WTC11 (cell line): ENCODE measurements around the gene MGAT5B. TPM values are rescaled to one million over a fixed set of nuclear protein-coding genes. Genes with fewer than 3 reads are reported as not detected.

Experiments
- ATAC-seq: fragments of 200-7000 bp; cut with Tn5 transposase; 2 replicates; pipeline ENCODE4 v1.10.0; 2021; ENCODE audit warnings: mild to moderate bottlenecking, moderate library complexity
- CTCF ChIA-PET: fragments of 300-600 bp; sonication (Branson Sonifier 250); formaldehyde crosslinking; loops from one replicate; lab custom pipeline; 2021; ENCODE audit warnings: antibody characterized with exemption; lab: Charles Lee
- POLR2A ChIA-PET: fragments of 350-600 bp; sonication (Branson Sonifier 250); formaldehyde crosslinking; loops from one replicate; lab custom pipeline; 2021; ENCODE audit warnings: antibody characterized with exemption; lab: Charles Lee
- DNase-seq: peaks from one replicate; pipeline ENCODE4 v3.0.0; 2021; ENCODE audit warnings: low spot score
- H3K27ac Mint-ChIP-seq: 2 replicates; pipeline ENCODE4 v1.8.0; 2021; ENCODE audit warnings: mixed read lengths
- H3K27me3 Mint-ChIP-seq: 2 replicates; pipeline ENCODE4 v1.8.0; 2021; ENCODE audit warnings: low read depth, mild to moderate bottlenecking, moderate library complexity, mixed read lengths
- H3K36me3 Mint-ChIP-seq: 2 replicates; pipeline ENCODE4 v1.8.0; 2021; ENCODE audit warnings: mixed read lengths
- H3K4me1 Mint-ChIP-seq: 2 replicates; pipeline ENCODE4 v1.8.0; 2022; ENCODE audit warnings: mixed read lengths
- H3K4me3 Mint-ChIP-seq: 2 replicates; pipeline ENCODE4 v1.8.0; 2021; ENCODE audit warnings: mild to moderate bottlenecking, moderate library complexity, mixed read lengths
- H3K9me3 Mint-ChIP-seq: 2 replicates; pipeline ENCODE4 v1.8.0; 2021; ENCODE audit warnings: mixed read lengths
- ETV6 ChIP-seq: sonication (generic); formaldehyde crosslinking; IDR thresholded peaks from 2 replicates; pipeline ENCODE4 v1.8.1; 2022; ENCODE audit warnings: mild to moderate bottlenecking, missing genetic modification reagents
- FOXJ3 ChIP-seq: sonication (generic); formaldehyde crosslinking; IDR thresholded peaks from 2 replicates; pipeline ENCODE4 v1.9.0; 2021; ENCODE audit warnings: missing genetic modification reagents, mild to moderate bottlenecking, borderline replicate concordance
- GABPB1 ChIP-seq: sonication (generic); formaldehyde crosslinking; IDR thresholded peaks from 2 replicates; pipeline ENCODE4 v1.8.1; 2023; ENCODE audit warnings: mild to moderate bottlenecking, missing genetic modification reagents
- NFYB ChIP-seq: sonication (generic); formaldehyde crosslinking; conservative IDR thresholded peaks from 2 replicates; pipeline ENCODE4 v1.8.0; 2022; ENCODE audit warnings: low read depth, missing genetic modification reagents
- RELA ChIP-seq: sonication (generic); formaldehyde crosslinking; IDR thresholded peaks from 2 replicates; pipeline ENCODE4 v1.8.1; 2022; ENCODE audit warnings: missing genetic modification reagents, mild to moderate bottlenecking, borderline replicate concordance
- RORB ChIP-seq: fragments of 250-450 bp; sonication (Bioruptor Pico); IDR thresholded peaks from 2 replicates; pipeline ENCODE4 v1.9.0; 2021; ENCODE audit warnings: mild to moderate bottlenecking
- SMAD3 ChIP-seq: sonication (generic); formaldehyde crosslinking; IDR thresholded peaks from 2 replicates; pipeline ENCODE4 v1.8.0; 2022; ENCODE audit warnings: missing genetic modification reagents, mild to moderate bottlenecking, borderline replicate concordance
- ZBTB21 ChIP-seq: sonication (generic); formaldehyde crosslinking; IDR thresholded peaks from 2 replicates; pipeline ENCODE4 v1.8.1; 2023; ENCODE audit warnings: mild to moderate bottlenecking, missing genetic modification reagents, borderline replicate concordance
- ZNF121 ChIP-seq: sonication (generic); formaldehyde crosslinking; IDR thresholded peaks from 2 replicates; pipeline ENCODE4 v1.8.0; 2023; ENCODE audit warnings: missing genetic modification reagents
- ZNF138 ChIP-seq: sonication (generic); formaldehyde crosslinking; conservative IDR thresholded peaks from 2 replicates; pipeline ENCODE4 v1.8.1; 2022; ENCODE audit warnings: mild to moderate bottlenecking, moderate library complexity, missing genetic modification reagents
- ZNF219 ChIP-seq: sonication (generic); formaldehyde crosslinking; IDR thresholded peaks from 2 replicates; pipeline ENCODE4 v1.8.0; 2023; ENCODE audit warnings: missing genetic modification reagents, mild to moderate bottlenecking, borderline replicate concordance
- ZNF317 ChIP-seq: sonication (generic); formaldehyde crosslinking; IDR thresholded peaks from 2 replicates; pipeline ENCODE4 v1.8.1; 2023; ENCODE audit warnings: low read depth, mild to moderate bottlenecking, moderate library complexity, missing genetic modification reagents, borderline replicate concordance
- ZNF416 ChIP-seq: fragments of 250-450 bp; sonication (Bioruptor Pico); IDR thresholded peaks from 2 replicates; pipeline ENCODE4 v1.9.0; 2021; ENCODE audit warnings: mild to moderate bottlenecking, inconsistent platforms
- total RNA-seq: library from RNA; stranded (reverse); gene quantifications from 3 replicates; pipeline ENCODE4 v1.2.3, GENCODE V29; 2021
- TF ChIP-seq, protein P1 (sequence below): sonication (generic); formaldehyde crosslinking; IDR thresholded peaks from 2 replicates; pipeline ENCODE4 v1.8.0; 2022; ENCODE audit warnings: missing genetic modification reagents
- TF ChIP-seq, protein P2 (sequence below): sonication (generic); formaldehyde crosslinking; IDR thresholded peaks from 2 replicates; pipeline ENCODE4 v1.8.0; 2023; ENCODE audit warnings: missing genetic modification reagents
- TF ChIP-seq, protein P3 (sequence below): fragments of 250-450 bp; sonication (Bioruptor Pico); IDR thresholded peaks from 2 replicates; pipeline ENCODE4 v1.9.0; 2021; ENCODE audit warnings: moderate library complexity, mild to moderate bottlenecking, inconsistent platforms, borderline replicate concordance
- TF ChIP-seq, protein P4 (sequence below): sonication (generic); formaldehyde crosslinking; IDR thresholded peaks from 2 replicates; pipeline ENCODE4 v1.8.1; 2023; ENCODE audit warnings: mild to moderate bottlenecking, missing genetic modification reagents, moderate library complexity
- TF ChIP-seq, protein P5 (sequence below): sonication (generic); formaldehyde crosslinking; IDR thresholded peaks from 2 replicates; pipeline ENCODE4 v1.8.1; 2023; ENCODE audit warnings: mild to moderate bottlenecking, missing genetic modification reagents, moderate library complexity
- TF ChIP-seq, protein P6 (sequence below): sonication (generic); formaldehyde crosslinking; IDR thresholded peaks from 2 replicates; pipeline ENCODE4 v1.8.0; 2022; ENCODE audit warnings: mild to moderate bottlenecking, missing genetic modification reagents
- TF ChIP-seq, protein P7 (sequence below): fragments of 250-450 bp; sonication (Bioruptor Pico); IDR thresholded peaks from 2 replicates; pipeline ENCODE4 v1.9.0; 2021; ENCODE audit warnings: mild to moderate bottlenecking

Gene MGAT5B
- total RNA-seq, 1 experiment from 2014 or later = 11.6 TPM

DNA sequence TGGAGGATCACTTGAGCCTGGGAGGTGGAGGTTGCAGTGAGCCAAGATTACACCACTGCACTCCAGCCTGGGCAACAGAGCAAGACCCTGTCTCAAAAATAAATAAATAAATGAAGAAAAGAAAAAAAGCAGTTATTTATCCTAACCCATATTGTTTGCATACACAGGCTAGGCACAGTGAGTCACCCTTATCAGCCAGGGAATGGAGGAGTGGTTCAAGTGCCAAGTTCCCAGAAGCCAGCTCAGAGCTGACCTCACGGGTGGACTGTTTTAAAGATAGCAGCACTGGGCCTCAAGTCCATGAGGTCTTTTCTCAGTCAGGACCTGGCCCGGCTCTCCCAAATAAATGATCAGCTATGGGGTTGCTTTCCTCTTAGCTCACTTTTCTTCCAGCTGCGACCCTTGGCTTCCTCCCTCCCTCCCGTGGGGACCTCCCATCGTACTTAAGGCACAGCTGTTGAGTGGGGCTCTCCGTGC is 22.6 kb upstream of the MGAT5B start:
- TF ChIP-seq ETV6 (CRISPR knock-in tag) (no peak), ZNF317 (CRISPR knock-in tag) (no peak), FOXJ3 (CRISPR knock-in tag) (no peak), ZNF416 (no peak), ZNF138 (CRISPR knock-in tag) (no peak), RELA (CRISPR knock-in tag) (no peak)
- TF ChIP-seq, protein P1, sequence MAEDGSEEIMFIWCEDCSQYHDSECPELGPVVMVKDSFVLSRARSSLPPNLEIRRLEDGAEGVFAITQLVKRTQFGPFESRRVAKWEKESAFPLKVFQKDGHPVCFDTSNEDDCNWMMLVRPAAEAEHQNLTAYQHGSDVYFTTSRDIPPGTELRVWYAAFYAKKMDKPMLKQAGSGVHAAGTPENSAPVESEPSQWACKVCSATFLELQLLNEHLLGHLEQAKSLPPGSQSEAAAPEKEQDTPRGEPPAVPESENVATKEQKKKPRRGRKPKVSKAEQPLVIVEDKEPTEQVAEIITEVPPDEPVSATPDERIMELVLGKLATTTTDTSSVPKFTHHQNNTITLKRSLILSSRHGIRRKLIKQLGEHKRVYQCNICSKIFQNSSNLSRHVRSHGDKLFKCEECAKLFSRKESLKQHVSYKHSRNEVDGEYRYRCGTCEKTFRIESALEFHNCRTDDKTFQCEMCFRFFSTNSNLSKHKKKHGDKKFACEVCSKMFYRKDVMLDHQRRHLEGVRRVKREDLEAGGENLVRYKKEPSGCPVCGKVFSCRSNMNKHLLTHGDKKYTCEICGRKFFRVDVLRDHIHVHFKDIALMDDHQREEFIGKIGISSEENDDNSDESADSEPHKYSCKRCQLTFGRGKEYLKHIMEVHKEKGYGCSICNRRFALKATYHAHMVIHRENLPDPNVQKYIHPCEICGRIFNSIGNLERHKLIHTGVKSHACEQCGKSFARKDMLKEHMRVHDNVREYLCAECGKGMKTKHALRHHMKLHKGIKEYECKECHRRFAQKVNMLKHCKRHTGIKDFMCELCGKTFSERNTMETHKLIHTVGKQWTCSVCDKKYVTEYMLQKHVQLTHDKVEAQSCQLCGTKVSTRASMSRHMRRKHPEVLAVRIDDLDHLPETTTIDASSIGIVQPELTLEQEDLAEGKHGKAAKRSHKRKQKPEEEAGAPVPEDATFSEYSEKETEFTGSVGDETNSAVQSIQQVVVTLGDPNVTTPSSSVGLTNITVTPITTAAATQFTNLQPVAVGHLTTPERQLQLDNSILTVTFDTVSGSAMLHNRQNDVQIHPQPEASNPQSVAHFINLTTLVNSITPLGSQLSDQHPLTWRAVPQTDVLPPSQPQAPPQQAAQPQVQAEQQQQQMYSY (CRISPR knock-in tag) = no peak
- H3K27ac Mint-ChIP-seq = no peak overlapping the region
- POLR2A ChIA-PET = no interaction called here
- no peaks in the 10 kb centered on the region for H3K36me3 Mint-ChIP-seq
- DNase-seq = no peak
- H3K9me3 Mint-ChIP-seq = no peaks in the 10 kb centered on the region
- H3K27me3 Mint-ChIP-seq = peaks cover 11% of the 10 kb centered on the region
- no peak for ATAC-seq
- CTCF ChIA-PET = interaction anchor here (0.6 to 2.0 kb wide), 2 partner anchors 22 to 106 kb away, joined by 5 to 6 read pairs; partner anchors contain the start of gene MGAT5B
- peaks cover 40% of the 10 kb centered on the region for H3K4me1 Mint-ChIP-seq
- no peak overlapping the region for H3K4me3 Mint-ChIP-seq

DNA sequence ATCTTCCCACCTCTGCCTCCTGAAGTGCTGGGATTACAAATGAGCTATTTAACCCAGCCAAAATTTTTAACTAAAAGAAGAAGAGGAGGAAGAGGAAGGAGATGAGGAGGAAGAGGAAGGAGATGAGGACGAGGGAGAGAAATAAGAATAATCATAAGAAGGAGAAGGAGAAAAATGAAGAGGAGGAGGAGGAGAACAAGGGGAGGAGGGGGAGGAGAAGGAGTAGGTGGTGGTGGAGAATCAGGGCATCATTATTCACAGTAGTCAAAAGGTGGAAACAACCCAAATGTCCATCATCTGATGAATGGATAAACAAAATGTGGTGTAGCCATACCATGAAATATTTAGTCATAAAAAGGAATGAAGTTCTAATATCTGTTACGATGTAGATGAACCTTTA is 21.2 kb upstream of the MGAT5B start:
- POLR2A ChIA-PET = interaction anchor here (0.6 kb wide), 1 partner anchor 96 kb away, joined by 4 read pairs; no protein-coding TSS in a partner anchor
- CTCF ChIA-PET = interaction anchor here (0.6 to 2.0 kb wide), 4 partner anchors 21 to 1248 kb away, joined by 3 to 5 read pairs (median 4); partner anchors contain the start of gene MGAT5B
- TF ChIP-seq, protein P2, sequence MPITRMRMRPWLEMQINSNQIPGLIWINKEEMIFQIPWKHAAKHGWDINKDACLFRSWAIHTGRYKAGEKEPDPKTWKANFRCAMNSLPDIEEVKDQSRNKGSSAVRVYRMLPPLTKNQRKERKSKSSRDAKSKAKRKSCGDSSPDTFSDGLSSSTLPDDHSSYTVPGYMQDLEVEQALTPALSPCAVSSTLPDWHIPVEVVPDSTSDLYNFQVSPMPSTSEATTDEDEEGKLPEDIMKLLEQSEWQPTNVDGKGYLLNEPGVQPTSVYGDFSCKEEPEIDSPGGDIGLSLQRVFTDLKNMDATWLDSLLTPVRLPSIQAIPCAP = no peak
- TF ChIP-seq ZNF121 (CRISPR knock-in tag) = no peak
- TF ChIP-seq, protein P3, sequence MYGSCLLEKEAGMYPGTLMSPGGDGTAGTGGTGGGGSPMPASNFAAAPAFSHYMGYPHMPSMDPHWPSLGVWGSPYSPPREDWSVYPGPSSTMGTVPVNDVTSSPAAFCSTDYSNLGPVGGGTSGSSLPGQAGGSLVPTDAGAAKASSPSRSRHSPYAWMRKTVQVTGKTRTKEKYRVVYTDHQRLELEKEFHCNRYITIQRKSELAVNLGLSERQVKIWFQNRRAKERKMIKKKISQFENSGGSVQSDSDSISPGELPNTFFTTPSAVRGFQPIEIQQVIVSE (CRISPR knock-in tag) = no peak
- no peak for TF ChIP-seq NFYB (CRISPR knock-in tag)
- no peak for TF ChIP-seq SMAD3 (CRISPR knock-in tag)
- no peak for TF ChIP-seq ZBTB21
- no peak for TF ChIP-seq GABPB1 (CRISPR knock-in tag)
- TF ChIP-seq, protein P4, sequence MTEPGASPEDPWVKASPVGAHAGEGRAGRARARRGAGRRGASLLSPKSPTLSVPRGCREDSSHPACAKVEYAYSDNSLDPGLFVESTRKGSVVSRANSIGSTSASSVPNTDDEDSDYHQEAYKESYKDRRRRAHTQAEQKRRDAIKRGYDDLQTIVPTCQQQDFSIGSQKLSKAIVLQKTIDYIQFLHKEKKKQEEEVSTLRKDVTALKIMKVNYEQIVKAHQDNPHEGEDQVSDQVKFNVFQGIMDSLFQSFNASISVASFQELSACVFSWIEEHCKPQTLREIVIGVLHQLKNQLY (CRISPR knock-in tag) = no peak
- TF ChIP-seq, protein P5, sequence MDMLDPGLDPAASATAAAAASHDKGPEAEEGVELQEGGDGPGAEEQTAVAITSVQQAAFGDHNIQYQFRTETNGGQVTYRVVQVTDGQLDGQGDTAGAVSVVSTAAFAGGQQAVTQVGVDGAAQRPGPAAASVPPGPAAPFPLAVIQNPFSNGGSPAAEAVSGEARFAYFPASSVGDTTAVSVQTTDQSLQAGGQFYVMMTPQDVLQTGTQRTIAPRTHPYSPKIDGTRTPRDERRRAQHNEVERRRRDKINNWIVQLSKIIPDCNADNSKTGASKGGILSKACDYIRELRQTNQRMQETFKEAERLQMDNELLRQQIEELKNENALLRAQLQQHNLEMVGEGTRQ (CRISPR knock-in tag) = no peak
- no peak for TF ChIP-seq ZNF219
- TF ChIP-seq, protein P6, sequence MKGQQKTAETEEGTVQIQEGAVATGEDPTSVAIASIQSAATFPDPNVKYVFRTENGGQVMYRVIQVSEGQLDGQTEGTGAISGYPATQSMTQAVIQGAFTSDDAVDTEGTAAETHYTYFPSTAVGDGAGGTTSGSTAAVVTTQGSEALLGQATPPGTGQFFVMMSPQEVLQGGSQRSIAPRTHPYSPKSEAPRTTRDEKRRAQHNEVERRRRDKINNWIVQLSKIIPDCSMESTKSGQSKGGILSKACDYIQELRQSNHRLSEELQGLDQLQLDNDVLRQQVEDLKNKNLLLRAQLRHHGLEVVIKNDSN (CRISPR knock-in tag) = no peak
- TF ChIP-seq RORB (CRISPR knock-in tag) = no peak
- TF ChIP-seq, protein P7, sequence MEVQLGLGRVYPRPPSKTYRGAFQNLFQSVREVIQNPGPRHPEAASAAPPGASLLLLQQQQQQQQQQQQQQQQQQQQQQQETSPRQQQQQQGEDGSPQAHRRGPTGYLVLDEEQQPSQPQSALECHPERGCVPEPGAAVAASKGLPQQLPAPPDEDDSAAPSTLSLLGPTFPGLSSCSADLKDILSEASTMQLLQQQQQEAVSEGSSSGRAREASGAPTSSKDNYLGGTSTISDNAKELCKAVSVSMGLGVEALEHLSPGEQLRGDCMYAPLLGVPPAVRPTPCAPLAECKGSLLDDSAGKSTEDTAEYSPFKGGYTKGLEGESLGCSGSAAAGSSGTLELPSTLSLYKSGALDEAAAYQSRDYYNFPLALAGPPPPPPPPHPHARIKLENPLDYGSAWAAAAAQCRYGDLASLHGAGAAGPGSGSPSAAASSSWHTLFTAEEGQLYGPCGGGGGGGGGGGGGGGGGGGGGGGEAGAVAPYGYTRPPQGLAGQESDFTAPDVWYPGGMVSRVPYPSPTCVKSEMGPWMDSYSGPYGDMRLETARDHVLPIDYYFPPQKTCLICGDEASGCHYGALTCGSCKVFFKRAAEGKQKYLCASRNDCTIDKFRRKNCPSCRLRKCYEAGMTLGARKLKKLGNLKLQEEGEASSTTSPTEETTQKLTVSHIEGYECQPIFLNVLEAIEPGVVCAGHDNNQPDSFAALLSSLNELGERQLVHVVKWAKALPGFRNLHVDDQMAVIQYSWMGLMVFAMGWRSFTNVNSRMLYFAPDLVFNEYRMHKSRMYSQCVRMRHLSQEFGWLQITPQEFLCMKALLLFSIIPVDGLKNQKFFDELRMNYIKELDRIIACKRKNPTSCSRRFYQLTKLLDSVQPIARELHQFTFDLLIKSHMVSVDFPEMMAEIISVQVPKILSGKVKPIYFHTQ (CRISPR knock-in tag) = no peak

More for the DNA sequence above, 21.2 kb upstream of the MGAT5B start:
- H3K4me3 Mint-ChIP-seq = no peak overlapping the region
- no peaks in the 10 kb centered on the region for H3K36me3 Mint-ChIP-seq
- ATAC-seq = no peak
- peaks cover 28% of the 10 kb centered on the region for H3K4me1 Mint-ChIP-seq
- no peak overlapping the region for H3K27ac Mint-ChIP-seq
- no peaks in the 10 kb centered on the region; the same call in none of the 2 replicates for H3K27me3 Mint-ChIP-seq
- H3K9me3 Mint-ChIP-seq = no peaks in the 10 kb centered on the region
- no peak for DNase-seq
